Stimulated activated naive B cell treated with anti-CD40 and anti-IgM and Interleukin-4, amounts not matched to agents 10 μg/mL and 1 μg/mL and 100 μg/mL, for 72 hours (primary cell): ENCODE data around the gene CSF1.
"Not testable (repeated sequence)": the region's sequence is repeated elsewhere in the genome, so short reads cannot be mapped to it uniquely, and the experiment has no call there.

Experiments
- ATAC-seq, 2 donors: fragments of 150-1000 bp; cut with Tn5 transposase; replicated peaks; 2 replicates each; pipeline ENCODE4 v1.10.0; 2021; ENCODE audit warnings: moderate library complexity in 1 of 2
- DNase-seq: peaks from one replicate; pipeline ENCODE4 v3.0.0; 2021
- H3K27ac Mint-ChIP-seq: one replicate; pipeline ENCODE4 v1.8.0; 2022; ENCODE audit warnings: mild to moderate bottlenecking, mixed read lengths
- H3K27me3 Mint-ChIP-seq, 2 donors: one replicate each; pipeline ENCODE4 v1.8.0; 2022; ENCODE audit warnings: mixed read lengths in 2 of 2
- H3K36me3 Mint-ChIP-seq, 2 donors: one replicate each; pipeline ENCODE4 v1.8.0; 2022; ENCODE audit warnings: mixed read lengths in 2 of 2, mild to moderate bottlenecking in 1 of 2
- H3K4me1 Mint-ChIP-seq, 2 donors: one replicate each; pipeline ENCODE4 v1.8.0; 2022; ENCODE audit warnings: mixed read lengths in 2 of 2, mild to moderate bottlenecking in 1 of 2
- H3K4me3 Mint-ChIP-seq, 2 donors: one replicate each; pipeline ENCODE4 v1.8.0; 2022; ENCODE audit warnings: mild to moderate bottlenecking in 2 of 2, mixed read lengths in 2 of 2, moderate library complexity in 1 of 2
- H3K9me3 Mint-ChIP-seq, 2 donors: one replicate each; pipeline ENCODE4 v1.8.0; 2022; ENCODE audit warnings: mixed read lengths in 2 of 2, mild to moderate bottlenecking in 1 of 2

CSF1 gene

DNA sequence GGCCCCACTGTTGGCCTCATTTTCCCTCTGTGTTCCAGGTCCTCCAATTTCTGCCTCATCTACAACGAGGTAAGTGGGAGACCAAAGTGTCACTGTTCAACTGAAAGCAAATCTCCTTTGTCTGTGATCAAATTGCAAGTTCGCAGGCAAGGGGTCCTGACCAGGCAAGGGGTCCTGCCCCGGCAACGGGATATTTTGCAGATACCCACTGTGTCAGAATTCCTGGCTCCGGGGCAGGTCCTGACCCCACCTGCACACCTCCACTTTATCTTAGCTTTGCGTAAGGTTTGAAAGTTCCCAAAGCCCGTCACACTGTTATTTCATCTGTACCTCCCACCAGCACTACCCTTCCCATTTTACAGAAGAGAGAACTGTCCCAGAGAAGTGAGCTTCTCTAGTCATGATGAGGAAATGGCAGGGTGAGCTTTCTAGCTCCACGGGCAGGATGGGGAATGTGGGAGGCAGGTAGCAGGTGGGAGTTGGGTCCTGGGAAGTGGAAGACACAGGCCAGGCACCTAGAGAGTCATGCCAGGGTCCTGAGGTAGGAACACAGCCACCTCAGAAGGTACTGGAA, 32.0 kb upstream of the CSF1 start:
- Mint-ChIP-seq H3K27me3 (peaks cover 4 to 18% of the 10 kb centered on the region in 2 donors), H3K9me3 (no peaks in the 10 kb centered on the region), H3K4me1 (peaks cover 64 to 69% of the 10 kb centered on the region in 2 donors), H3K36me3 (no peaks in the 10 kb centered on the region), H3K4me3 (no peak overlapping the region), H3K27ac (peak overlapping the region; percentile 84)
- no peak for ATAC-seq
- no peak for DNase-seq

DNA sequence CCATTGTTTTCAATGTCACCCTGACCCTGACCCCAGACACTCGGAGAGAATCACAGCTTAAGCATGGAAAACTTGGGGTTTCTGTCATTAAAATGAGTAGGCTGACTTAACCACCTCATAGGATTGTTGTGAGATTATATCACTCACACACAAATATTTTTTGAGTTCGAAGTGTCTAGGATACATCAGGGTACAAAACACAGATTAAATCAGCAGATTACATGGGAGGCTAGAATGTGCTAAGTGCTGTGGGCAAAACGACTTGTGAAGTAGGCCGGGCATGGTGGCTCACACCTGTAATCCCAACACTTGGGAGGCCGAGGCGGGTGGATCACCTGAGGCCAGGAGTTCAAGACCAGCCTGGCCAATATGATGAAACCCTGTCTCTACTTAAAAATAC, 31.3 kb upstream of the CSF1 start:
- peaks cover 66 to 71% of the 10 kb centered on the region in 2 donors for H3K4me1 Mint-ChIP-seq
- not testable (repeated sequence) for H3K4me3 Mint-ChIP-seq, ATAC-seq, H3K9me3 Mint-ChIP-seq, DNase-seq, H3K36me3 Mint-ChIP-seq
- H3K27ac Mint-ChIP-seq: peak overlapping the region; percentile 3
- peaks cover 3 to 11% of the 10 kb centered on the region in 2 donors for H3K27me3 Mint-ChIP-seq

DNA sequence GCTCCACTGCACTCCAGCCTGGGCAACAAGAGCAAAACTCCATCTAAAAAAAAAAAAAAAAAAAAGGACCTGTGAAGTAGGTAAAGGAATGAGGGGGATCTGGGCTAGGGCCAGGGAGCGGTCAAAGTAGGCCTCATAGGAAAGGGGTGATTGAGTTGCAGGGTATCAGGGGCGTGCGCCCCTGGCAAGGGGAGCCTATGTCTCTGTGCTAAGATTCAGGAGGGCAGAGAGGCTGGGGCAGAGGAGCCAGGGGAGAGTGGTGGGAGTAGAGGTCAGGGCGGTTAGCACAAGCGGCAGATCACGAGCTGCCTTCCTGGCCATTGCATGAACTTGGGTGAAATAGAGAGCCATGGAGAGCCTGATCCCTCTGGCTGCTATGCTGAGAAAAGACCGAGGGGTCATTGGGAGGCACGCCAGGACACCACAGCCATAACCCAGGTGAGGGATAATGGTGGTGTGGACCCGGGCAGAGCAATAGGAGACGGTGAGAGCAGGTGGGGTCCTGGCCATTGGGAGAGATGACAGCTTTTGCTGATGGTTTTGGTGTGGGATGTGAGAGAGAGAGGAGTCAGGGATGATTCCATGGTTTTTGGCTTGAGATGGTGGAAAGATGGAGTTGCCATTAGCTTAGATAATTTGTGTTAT, 30.6 kb upstream of the CSF1 start:
- Mint-ChIP-seq H3K27ac (peak overlapping the region; percentile 53), H3K9me3 (no peaks in the 10 kb centered on the region), H3K27me3 (peaks cover 1 to 5% of the 10 kb centered on the region in 2 donors), H3K4me3 (no peak overlapping the region), H3K4me1 (peaks cover 66 to 68% of the 10 kb centered on the region in 2 donors), H3K36me3 (no peaks in the 10 kb centered on the region)
- ATAC-seq (no peak), DNase-seq (no peak)

DNA sequence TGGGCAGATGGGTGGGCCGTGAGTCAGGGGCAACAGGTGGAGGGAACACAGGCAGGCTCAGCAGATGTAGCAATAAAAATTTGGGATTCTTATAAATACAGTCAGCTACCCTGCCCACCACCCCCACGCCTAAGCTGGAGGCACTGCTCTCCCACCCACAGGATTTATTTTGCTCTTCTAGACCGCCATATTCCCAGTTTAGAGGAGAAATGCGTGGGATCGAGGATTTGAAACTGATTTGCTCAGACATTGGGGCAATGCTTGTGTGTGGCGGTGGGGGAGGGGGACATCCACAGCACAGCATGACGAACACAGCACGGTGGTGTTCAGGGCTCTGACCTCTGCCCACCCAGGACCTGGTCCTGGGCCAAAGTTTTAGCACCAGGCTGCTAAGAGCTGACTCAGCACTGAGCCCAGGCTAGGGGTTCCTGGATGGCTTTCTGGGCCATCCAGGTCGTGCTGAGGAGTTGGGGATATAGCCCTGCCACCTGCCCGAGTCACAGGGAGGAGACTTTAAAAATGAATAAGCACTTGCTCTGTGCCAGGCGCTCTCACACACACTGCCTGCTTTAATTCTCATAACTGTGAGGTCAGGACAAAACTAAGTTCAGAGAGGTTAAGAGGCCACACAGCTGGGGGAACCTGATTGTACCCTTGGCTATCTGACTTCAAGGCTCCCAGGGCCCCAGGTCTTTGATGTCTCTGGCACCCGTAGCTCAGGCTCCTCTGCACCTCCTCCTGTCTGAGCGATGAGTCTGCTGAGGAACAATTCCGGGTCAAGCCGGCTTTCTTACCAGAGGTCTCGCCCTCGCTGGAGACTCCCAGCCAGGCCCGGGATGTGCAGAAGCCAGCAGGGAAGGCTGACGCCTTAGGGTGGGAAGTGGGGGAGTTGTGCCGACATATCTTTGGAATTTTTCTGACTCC, 29.4 kb upstream of the CSF1 start:
- ATAC-seq (no peak), DNase-seq (no peak)
- Mint-ChIP-seq H3K4me1 (peaks cover 60 to 70% of the 10 kb centered on the region in 2 donors), H3K36me3 (no peaks in the 10 kb centered on the region), H3K27ac (no peak overlapping the region), H3K4me3 (no peak overlapping the region), H3K9me3 (no peaks in the 10 kb centered on the region), H3K27me3 (no peaks in the 10 kb centered on the region)

DNA sequence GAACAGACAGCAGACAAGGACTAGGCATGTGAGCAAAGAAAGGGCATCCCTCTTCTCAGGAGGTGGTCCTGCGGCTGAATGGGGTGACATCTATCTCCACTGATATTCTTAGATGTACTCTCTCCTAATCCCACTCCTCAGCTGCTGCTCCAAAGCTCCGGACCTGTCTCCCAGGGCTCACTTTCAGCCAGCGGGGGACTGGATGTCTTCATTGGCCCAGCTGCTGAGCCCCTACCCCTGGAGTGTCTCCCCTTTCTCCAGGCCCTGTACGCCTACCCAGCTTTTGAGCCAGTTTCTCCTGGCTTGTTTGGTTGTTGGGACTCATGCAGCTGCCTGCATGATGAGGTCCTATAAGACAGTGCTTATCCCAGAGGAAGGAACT, 28.8 kb upstream of the CSF1 start:
- no peaks in the 10 kb centered on the region for H3K36me3 Mint-ChIP-seq
- ATAC-seq (no peak), DNase-seq (no peak)
- H3K4me1 Mint-ChIP-seq: peaks cover 53 to 68% of the 10 kb centered on the region in 2 donors
- no peaks in the 10 kb centered on the region for H3K9me3 Mint-ChIP-seq
- peak overlapping the region; percentile 86 for H3K27ac Mint-ChIP-seq
- H3K4me3 Mint-ChIP-seq: no peak overlapping the region
- H3K27me3 Mint-ChIP-seq: no peaks in the 10 kb centered on the region

DNA sequence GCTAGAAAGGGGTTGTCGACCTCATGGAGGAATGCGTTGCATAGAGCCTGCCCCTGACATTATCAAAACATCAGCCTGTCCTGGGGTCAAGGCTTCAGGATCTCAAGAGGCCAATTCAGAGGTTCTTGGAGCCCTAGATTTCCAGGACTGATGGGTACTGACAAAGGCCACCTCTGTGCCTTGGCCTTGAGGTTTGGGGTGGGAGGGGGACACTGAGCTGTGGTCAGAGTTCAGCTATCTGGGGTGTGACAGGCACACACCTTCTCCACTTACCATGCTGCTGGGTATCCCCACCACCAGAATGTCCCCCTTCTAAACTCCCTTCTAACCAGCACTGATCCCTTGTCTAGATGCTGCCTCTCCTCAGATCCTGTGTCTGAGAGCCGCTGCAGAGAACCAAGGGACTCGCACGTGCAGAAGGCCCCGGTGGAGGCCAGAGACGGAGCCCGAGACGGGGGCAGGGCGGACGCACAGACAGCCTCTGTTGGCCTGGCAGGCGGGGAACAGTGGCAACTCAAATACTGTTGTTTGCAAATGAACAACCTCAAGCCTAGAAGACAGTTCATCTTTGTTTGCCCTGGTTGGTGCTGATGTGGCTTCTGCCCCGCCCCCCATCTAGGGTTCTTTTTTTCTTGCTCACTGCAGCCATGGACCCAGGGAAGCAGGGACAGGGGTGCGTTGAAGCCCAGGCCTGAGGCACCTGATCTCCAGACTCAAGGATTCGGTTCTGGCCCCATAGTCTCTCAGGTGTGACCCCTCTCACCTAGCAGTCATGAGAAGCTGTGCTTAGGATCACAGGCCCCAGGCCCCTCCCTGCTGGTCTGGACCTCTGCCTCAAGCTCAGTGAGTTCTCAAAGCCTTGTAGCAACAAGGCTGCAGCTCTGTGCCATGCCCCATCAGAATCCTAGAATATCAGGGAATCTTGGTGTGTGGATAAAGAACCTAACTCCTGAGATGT, 28.1 kb upstream of the CSF1 start:
- DNase-seq: no peak
- Mint-ChIP-seq H3K4me3 (no peak overlapping the region), H3K27me3 (no peaks in the 10 kb centered on the region), H3K36me3 (no peaks in the 10 kb centered on the region), H3K27ac (peak overlapping the region; percentile 86), H3K9me3 (no peaks in the 10 kb centered on the region), H3K4me1 (peaks cover 46 to 68% of the 10 kb centered on the region in 2 donors)
- ATAC-seq: no peak

DNA sequence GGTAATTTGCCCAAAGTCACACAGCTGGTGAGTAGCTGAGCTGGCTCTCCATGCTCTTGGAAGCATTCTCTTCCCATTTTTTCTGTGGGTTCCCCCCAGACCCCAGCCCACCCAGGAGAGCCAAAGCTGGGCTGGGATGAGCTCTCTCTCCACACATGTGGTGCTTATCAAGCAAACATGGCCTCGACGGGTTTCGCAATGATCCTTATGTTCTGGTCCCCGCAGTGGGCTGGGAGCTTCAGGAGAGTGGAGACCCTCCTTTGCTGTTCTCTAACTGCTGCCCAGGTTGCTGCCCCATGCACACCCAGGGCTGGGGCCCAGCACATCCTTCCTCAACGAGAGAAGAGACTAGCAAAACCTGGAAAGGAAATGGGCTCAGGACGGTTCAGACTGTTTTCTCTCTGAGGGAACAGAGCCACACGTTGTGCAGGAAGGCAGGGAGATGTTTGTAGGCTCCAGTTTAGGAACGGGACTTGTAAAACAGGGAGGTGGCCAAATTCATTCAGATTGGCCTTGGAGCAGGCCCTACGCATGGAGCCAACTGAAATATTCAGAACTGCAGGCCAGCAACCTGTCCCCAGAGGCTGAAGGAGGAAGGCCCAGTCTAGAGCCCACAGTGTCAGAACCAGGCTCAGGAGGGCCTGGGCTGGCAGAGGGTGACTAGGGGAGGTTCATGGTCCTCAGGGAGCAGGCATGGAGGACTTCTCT, 27.2 kb upstream of the CSF1 start:
- no peak for DNase-seq
- Mint-ChIP-seq H3K27ac (peak overlapping the region; percentile 63), H3K36me3 (no peaks in the 10 kb centered on the region), H3K4me3 (no peak overlapping the region), H3K27me3 (no peaks in the 10 kb centered on the region), H3K4me1 (peaks cover 40 to 73% of the 10 kb centered on the region in 2 donors), H3K9me3 (peaks cover 0 to 1% of the 10 kb centered on the region in 2 donors)
- no peak for ATAC-seq

DNA sequence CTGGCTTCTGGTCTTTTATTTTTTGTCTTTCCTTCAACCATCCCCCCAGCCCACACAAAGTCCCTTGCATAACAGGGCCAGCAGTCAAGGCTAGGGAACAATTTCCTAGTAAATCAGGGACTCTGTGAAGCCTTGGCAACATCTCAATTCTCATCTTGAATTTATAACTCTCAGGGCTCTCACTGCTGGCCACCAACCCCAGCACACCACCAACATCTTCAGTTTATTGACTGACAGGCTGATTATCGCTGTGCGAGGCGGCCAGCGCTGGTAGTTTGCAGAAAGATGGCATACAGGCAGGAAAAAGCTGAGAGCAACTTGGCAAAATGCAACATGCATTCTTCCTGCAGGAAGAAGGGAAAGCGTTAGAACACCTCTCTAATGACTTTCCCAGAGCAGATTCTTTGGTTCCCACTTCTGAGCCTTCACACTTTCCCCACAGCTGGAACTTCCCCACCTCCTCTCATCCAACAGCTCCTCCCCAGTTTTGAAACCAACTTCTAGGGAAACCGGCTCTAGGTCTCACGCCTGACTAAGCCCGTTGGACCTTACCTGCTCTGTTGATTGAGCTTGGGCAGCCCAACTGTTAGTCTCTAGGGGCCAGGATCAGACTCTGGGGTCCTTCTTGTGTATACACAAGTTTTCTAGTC, 26.3 kb upstream of the CSF1 start:
- ATAC-seq (no peak), DNase-seq (no peak)
- peaks cover 33 to 71% of the 10 kb centered on the region in 2 donors for H3K4me1 Mint-ChIP-seq
- H3K9me3 Mint-ChIP-seq: peaks cover 0 to 1% of the 10 kb centered on the region in 2 donors
- no peaks in the 10 kb centered on the region for H3K27me3 Mint-ChIP-seq
- no peaks in the 10 kb centered on the region for H3K36me3 Mint-ChIP-seq
- H3K27ac Mint-ChIP-seq: no peak overlapping the region
- no peak overlapping the region for H3K4me3 Mint-ChIP-seq

DNA sequence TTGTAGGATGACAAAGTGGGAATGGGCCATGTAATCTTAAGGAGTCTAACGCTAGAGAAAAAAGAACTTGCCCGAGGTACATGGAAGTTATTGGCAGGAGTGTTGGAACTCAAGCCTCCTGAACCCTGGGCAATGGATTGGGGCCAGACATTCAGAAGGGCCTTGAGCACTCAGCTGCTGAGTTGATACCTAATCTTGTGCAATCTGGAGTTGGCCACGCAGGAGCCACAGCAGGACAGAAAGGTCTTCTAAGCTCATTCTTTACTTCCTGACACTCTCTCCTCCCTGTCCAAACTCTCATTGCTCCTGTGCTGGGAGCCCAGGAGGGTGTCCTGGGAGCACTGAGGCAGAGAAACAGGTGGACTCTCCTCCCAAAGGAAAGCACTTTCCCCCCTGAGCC, 25.1 kb upstream of the CSF1 start:
- no peak for DNase-seq
- peak overlapping the region; percentile 56 for H3K27ac Mint-ChIP-seq
- no peaks in the 10 kb centered on the region for H3K27me3 Mint-ChIP-seq
- H3K9me3 Mint-ChIP-seq: peaks cover 0 to 1% of the 10 kb centered on the region in 2 donors
- ATAC-seq: no peak
- H3K4me3 Mint-ChIP-seq: no peak overlapping the region
- no peaks in the 10 kb centered on the region for H3K36me3 Mint-ChIP-seq
- peaks cover 23 to 74% of the 10 kb centered on the region in 2 donors for H3K4me1 Mint-ChIP-seq

DNA sequence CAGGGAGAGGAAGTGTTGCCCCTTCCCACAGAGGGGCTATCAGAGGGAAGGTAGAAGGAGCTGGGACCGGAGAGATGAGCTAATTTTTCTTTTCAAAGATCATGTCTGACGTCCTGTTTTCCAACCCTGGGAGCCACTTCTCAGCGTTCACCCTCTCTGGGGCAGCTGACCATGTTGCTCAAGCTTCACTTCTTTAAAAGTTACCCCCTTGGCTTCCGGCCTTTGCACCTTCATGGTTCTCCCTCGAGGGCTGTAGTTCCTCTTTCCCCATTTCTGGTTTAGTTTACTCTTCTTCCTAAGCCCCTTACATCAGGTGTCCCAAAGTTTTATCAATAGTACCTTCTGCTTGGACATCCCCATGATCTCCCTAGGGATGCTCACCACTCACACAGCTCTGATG, 23.8 kb upstream of the CSF1 start:
- Mint-ChIP-seq H3K27ac (peak overlapping the region; percentile 95), H3K27me3 (no peaks in the 10 kb centered on the region), H3K36me3 (no peaks in the 10 kb centered on the region), H3K4me3 (peak overlapping the region; percentile 41 to 42), H3K9me3 (peaks cover 0 to 1% of the 10 kb centered on the region in 2 donors), H3K4me1 (peaks cover 15 to 77% of the 10 kb centered on the region in 2 donors)
- peak; percentile 73 for DNase-seq
- ATAC-seq: peak; percentile 83 to 86

DNA sequence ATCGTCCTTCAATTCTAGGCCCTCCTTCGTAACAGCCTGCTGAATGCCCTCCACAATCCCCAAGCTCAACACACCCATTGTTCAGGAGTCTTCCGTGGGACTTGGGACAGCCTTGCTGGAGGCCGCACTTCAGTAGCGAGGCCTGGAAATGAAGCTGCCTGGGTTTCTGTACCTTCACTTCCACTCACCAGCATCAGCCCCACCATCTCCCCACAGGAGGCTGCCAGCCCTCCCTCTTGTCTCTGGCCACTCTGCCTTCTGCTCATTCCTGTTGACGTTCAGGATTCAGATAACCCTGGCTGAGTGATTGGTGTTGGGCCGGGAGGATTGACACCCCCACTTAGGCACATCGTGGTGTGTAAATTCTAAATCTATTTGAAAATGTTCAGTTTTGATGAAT, 23.4 kb upstream of the CSF1 start:
- H3K4me1 Mint-ChIP-seq: peaks cover 11 to 76% of the 10 kb centered on the region in 2 donors
- H3K27ac Mint-ChIP-seq: peak overlapping the region; percentile 95
- DNase-seq: no peak
- peak overlapping the region; percentile 41 to 42 for H3K4me3 Mint-ChIP-seq
- no peaks in the 10 kb centered on the region for H3K36me3 Mint-ChIP-seq
- H3K9me3 Mint-ChIP-seq: peaks cover 0 to 1% of the 10 kb centered on the region in 2 donors
- H3K27me3 Mint-ChIP-seq: no peaks in the 10 kb centered on the region
- peak; percentile 10 to 13 for ATAC-seq

DNA sequence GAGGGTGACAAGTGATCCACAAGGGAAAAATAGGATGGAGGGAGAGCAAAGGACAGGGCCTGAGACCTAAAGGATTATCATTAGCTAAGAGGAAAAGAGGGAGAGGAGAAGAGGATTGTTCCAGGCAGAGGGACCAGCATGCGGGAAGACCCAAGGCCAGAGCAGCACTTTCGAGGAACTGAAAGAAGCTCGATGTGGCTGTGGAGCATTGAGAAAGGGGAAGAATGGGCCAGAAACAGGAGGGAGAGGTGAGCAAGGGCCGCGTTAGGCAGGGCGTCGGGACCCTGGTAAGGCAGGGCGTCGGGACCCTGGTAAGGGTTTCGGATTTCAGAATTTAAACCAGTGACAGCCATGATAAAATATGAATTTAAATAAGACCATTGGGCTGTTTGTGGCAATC, 22.8 kb upstream of the CSF1 start:
- no peaks in the 10 kb centered on the region for H3K36me3 Mint-ChIP-seq
- H3K4me1 Mint-ChIP-seq: peaks cover 11 to 73% of the 10 kb centered on the region in 2 donors
- H3K27me3 Mint-ChIP-seq: no peaks in the 10 kb centered on the region
- peaks cover 0 to 1% of the 10 kb centered on the region in 2 donors for H3K9me3 Mint-ChIP-seq
- peak overlapping the region; percentile 11 to 26 for H3K4me3 Mint-ChIP-seq
- DNase-seq (no peak), ATAC-seq (peak; percentile 24 to 33)
- H3K27ac Mint-ChIP-seq: peak overlapping the region; percentile 95

DNA sequence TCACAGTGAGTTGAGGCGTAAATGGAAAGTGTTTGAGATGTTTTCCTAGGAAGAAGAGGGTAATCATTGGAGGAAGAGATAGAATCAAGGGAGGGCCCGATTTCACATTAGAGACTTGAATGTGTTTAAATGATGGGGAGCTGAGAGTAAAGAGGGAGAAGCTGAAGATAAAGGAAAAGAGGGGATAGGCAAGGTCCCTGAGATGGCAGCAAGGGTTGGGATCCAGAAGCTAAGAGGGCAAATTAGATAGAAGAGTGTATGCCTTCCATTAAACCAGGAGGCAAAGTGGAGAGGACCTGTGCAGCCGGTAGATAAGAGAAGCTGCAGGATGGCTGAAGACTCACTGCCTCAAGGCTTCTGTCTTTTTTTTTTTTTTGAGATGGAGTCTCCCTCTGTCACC, 21.6 kb upstream of the CSF1 start:
- Mint-ChIP-seq H3K4me3 (peak overlapping the region; percentile 23 to 26), H3K4me1 (peaks cover 0 to 64% of the 10 kb centered on the region in 2 donors), H3K27ac (peak overlapping the region; percentile 42), H3K36me3 (no peaks in the 10 kb centered on the region), H3K9me3 (peaks cover 0 to 1% of the 10 kb centered on the region in 2 donors), H3K27me3 (no peaks in the 10 kb centered on the region)
- ATAC-seq (no peak), DNase-seq (no peak)
